Measurements from ENCODE around the gene CNTNAP2.

GRCh38 chr7:147173883-147174282, 1057.3 kb downstream of the CNTNAP2 start:
- no peak for TF ChIP-seq GATA2 (IDR thresholded peaks at IDR 0.05; ENCODE audit: low read depth, low read length)
- no peak for TF ChIP-seq GATA3 (IDR thresholded peaks at IDR 0.05; ENCODE audit: low read depth, low read length)
